ENCODE results near the gene USP48. TPM values are rescaled to one million over a fixed set of nuclear protein-coding genes. Genes with fewer than 3 reads are reported as not detected.
"Not testable (repeated sequence)": the region's sequence is repeated elsewhere in the genome, so short reads cannot be mapped to it uniquely, and the experiment has no call there.

The USP48 gene
- total RNA-seq, 1 experiment from 2014 or later: 84.8 TPM

DNA sequence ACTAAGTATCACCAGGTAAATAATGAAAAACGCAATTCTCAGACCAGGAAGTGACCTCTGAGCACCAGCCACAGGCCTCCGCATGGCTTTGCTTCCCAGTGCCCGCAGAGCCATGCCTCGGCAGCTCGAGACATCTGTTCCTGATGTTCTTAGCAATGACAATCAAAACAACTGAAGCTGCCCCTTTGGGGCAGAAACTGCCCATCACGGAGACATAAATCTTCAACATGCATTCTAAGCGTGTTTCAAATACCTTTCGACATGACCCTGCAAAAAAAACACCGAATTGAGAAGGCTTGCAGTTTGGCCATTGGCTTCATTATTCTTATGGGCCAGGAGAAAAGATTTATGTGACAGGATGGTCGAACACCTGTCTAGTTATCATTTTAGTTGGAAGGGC, 108.0 kb downstream of the USP48 start:
- Histone ChIP-seq H4K20me1 (ENCODE audit: control insufficient read depth, insufficient read depth, insufficient read length) (no peaks in the 10 kb centered on the region), H3T11ph (ENCODE audit: low read length) (no peak overlapping the region), H2AK5ac (ENCODE audit: insufficient read length, low read length) (no peak overlapping the region), H4K5ac (ENCODE audit: insufficient read length, low read depth, low read length) (no peak overlapping the region), H2BK20ac (ENCODE audit: low read depth, low read length, poor library complexity, severe bottlenecking) (no peak overlapping the region), H4K91ac (ENCODE audit: insufficient read length, low read depth, low read length) (no peak overlapping the region), H3K27me3 (ENCODE audit: insufficient read depth, low read length) (no peaks in the 10 kb centered on the region; the same call in 1 of the 2 replicates), H3K9me3 (ENCODE audit: control insufficient read depth, low read depth, low read length) (no peaks in the 10 kb centered on the region), H2BK12ac (ENCODE audit: insufficient read length, low read depth, low read length) (no peak overlapping the region), H2BK120ac (ENCODE audit: low read depth, low read length, poor library complexity, severe bottlenecking) (no peak overlapping the region), H3K4me2 (ENCODE audit: insufficient read depth, insufficient read length, low read length) (no peak overlapping the region), H3K14ac (ENCODE audit: insufficient read depth, low read length) (no peak overlapping the region), H3K27ac (ENCODE audit: insufficient read length, low read depth, low read length) (no peak overlapping the region), H3K23ac (ENCODE audit: insufficient read length, low read depth, low read length) (no peak overlapping the region), H2AFZ (ENCODE audit: low read length) (no peak overlapping the region), H2BK15ac (ENCODE audit: low read depth, low read length) (no peak overlapping the region), H3K18ac (ENCODE audit: insufficient read length, low read depth, low read length) (no peak overlapping the region), H2BK5ac (ENCODE audit: insufficient read length, low read length) (no peak overlapping the region), H3K23me2 (ENCODE audit: insufficient read length, low read depth, low read length, poor library complexity, severe bottlenecking) (peaks cover 1% of the 10 kb centered on the region), H3K4ac (ENCODE audit: low read depth, low read length) (no peak overlapping the region), H3K79me2 (ENCODE audit: insufficient read depth, low read length) (no peaks in the 10 kb centered on the region), H3K4me1 (ENCODE audit: insufficient read depth, low read length) (no peaks in the 10 kb centered on the region; the same call in 1 of the 2 replicates), H3K9ac (ENCODE audit: extremely low read depth, insufficient read length, low read length) (no peak overlapping the region), H3K79me1 (ENCODE audit: insufficient read depth, low read depth, low read length, poor library complexity, severe bottlenecking) (no peaks in the 10 kb centered on the region), H3K56ac (ENCODE audit: insufficient read length, low read depth, low read length) (no peak overlapping the region), H4K8ac (replicated peaks; ENCODE audit: insufficient read length, low read depth, low read length) (no peak overlapping the region)
- Mint-ChIP-seq H3K27ac (no peak overlapping the region), H3K4me3 (no peak overlapping the region), H3K36me3 (ENCODE audit: insufficient read depth in 1 of 3, low read depth in 3 of 3) (peaks cover 0 to 22% (median 16%) of the 10 kb centered on the region in 3 experiments; a peak in 5 of 7 replicates), H3K4me1 (peaks cover 32 to 35% of the 10 kb centered on the region in 2 experiments), H3K9me3 (no peaks in the 10 kb centered on the region), H3K27me3 (ENCODE audit: low read depth) (peaks cover 8% of the 10 kb centered on the region)
- no peak for TF ChIP-seq CTCF (conservative IDR thresholded peaks at IDR 0.05)
- peak; percentile 12 for DNase-seq
- no CpG with 5 or more reads among the region's 10 CpGs for WGBS (ENCODE audit: extremely low coverage, insufficient read length, low lambda C conversion rate)

DNA sequence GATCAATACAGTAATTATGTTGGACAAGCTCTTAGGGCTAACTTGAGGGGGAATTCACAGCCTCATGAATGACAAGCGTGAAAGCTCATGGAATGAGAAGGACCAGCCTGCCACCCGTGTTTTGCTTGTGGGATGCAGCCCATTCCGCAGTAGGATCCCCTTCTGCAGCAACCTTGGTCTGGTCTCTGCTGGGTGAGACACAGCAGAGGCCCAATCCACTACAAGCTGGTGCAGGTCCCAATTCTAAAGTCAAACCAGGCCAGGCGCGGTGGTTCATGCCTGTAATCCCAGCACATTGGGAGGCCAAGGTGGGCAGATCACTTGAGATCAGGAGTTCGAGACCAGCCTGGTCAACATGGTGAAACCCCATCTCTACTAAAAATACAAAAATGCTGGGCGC, 109.1 kb downstream of the USP48 start:
- not testable (repeated sequence) for H3K4me3 Mint-ChIP-seq

More for the DNA sequence above, 109.1 kb downstream of the USP48 start:
- WGBS (ENCODE audit: extremely low coverage, insufficient read length, low lambda C conversion rate): no CpG with 5 or more reads among the region's 7 CpGs
- not testable (repeated sequence) for H2BK120ac ChIP-seq (ENCODE audit: low read depth, low read length, poor library complexity, severe bottlenecking); H3K9me3 ChIP-seq (ENCODE audit: control insufficient read depth, low read depth, low read length); H2BK15ac ChIP-seq (ENCODE audit: low read depth, low read length); H3K79me1 ChIP-seq (ENCODE audit: insufficient read depth, low read depth, low read length, poor library complexity, severe bottlenecking); H3K27me3 Mint-ChIP-seq (ENCODE audit: low read depth); H2AK5ac ChIP-seq (ENCODE audit: insufficient read length, low read length); H4K5ac ChIP-seq (ENCODE audit: insufficient read length, low read depth, low read length); H3K4me1 ChIP-seq (ENCODE audit: insufficient read depth, low read length); H3K27ac ChIP-seq (ENCODE audit: insufficient read length, low read depth, low read length); H2AFZ ChIP-seq (ENCODE audit: low read length); H3K9ac ChIP-seq (ENCODE audit: extremely low read depth, insufficient read length, low read length); H3K14ac ChIP-seq (ENCODE audit: insufficient read depth, low read length); H4K91ac ChIP-seq (ENCODE audit: insufficient read length, low read depth, low read length); H4K8ac ChIP-seq (replicated peaks; ENCODE audit: insufficient read length, low read depth, low read length); H3K23ac ChIP-seq (ENCODE audit: insufficient read length, low read depth, low read length); H3K56ac ChIP-seq (ENCODE audit: insufficient read length, low read depth, low read length); H3K9me3 Mint-ChIP-seq; H3K23me2 ChIP-seq (ENCODE audit: insufficient read length, low read depth, low read length, poor library complexity, severe bottlenecking); H2BK5ac ChIP-seq (ENCODE audit: insufficient read length, low read length); H3K4me2 ChIP-seq (ENCODE audit: insufficient read depth, insufficient read length, low read length); H4K20me1 ChIP-seq (ENCODE audit: control insufficient read depth, insufficient read depth, insufficient read length); H3K18ac ChIP-seq (ENCODE audit: insufficient read length, low read depth, low read length); H3K4ac ChIP-seq (ENCODE audit: low read depth, low read length); H2BK12ac ChIP-seq (ENCODE audit: insufficient read length, low read depth, low read length); H2BK20ac ChIP-seq (ENCODE audit: low read depth, low read length, poor library complexity, severe bottlenecking); H3K27me3 ChIP-seq (ENCODE audit: insufficient read depth, low read length); H3K79me2 ChIP-seq (ENCODE audit: insufficient read depth, low read length); H3T11ph ChIP-seq (ENCODE audit: low read length)
- peaks cover 0 to 12% (median 7%) of the 10 kb centered on the region in 3 experiments; a peak in 3 of 7 replicates for H3K36me3 Mint-ChIP-seq (ENCODE audit: insufficient read depth in 1 of 3, low read depth in 3 of 3)
- peak; percentile 20 for DNase-seq
- H3K4me1 Mint-ChIP-seq: peaks cover 33 to 37% of the 10 kb centered on the region in 2 experiments
- peak overlapping the region in 1 of 3 experiments; percentile 51; a peak in 1 of 7 replicates for H3K27ac Mint-ChIP-seq
